Measurements from ENCODE around the gene PTCD2. TPM values are rescaled to one million over a fixed set of nuclear protein-coding genes. Genes with fewer than 3 reads are reported as not detected.

The PTCD2 gene
- total and polyA plus RNA-seq, 9 of the 15 experiments (the other 6 are each of a cell fraction or from before 2014, with no cell fraction given) = 11.9 to 28.5 (median 18.6) TPM

GRCh38 chr5:72363166-72363802, 43.1 kb downstream of the PTCD2 start (continued):
- no peak for TF ChIP-seq HES1 (IDR thresholded peaks at IDR 0.05; ENCODE audit: low read depth)
- TF ChIP-seq HBP1 (CRISPR knock-in tag; IDR thresholded peaks at IDR 0.05) = no peak

- intact Hi-C loops (cut with micrococcal nuclease) (no loop called here), in situ Hi-C loops (cut with MboI) (no loop called here)
- no peaks in the 10 kb centered on the region for H3K9me3 ChIP-seq (replicated peaks; ENCODE audit: control insufficient read depth, insufficient read depth, low read depth, low read length)
- no peak overlapping the region for H3K4me3 ChIP-seq
- no TSS peak for BruUV-seq (replicated peaks)
- no peak overlapping the region for H3K4me2 ChIP-seq (ENCODE audit: insufficient read depth, low read length)
- TF ChIP-seq ELF2 (CRISPR knock-in tag; IDR thresholded peaks at IDR 0.05) (no peak), IRF2 (CRISPR knock-in tag; IDR thresholded peaks at IDR 0.05) (no peak), ESRRA (IDR thresholded peaks at IDR 0.05; ENCODE audit: borderline replicate concordance, low read depth) (no peak), NCOA4 (IDR thresholded peaks at IDR 0.05; ENCODE audit: partially characterized antibody) (no peak), ERF (CRISPR knock-in tag; IDR thresholded peaks at IDR 0.05) (no peak), NR1H2 (CRISPR knock-in tag; IDR thresholded peaks at IDR 0.05) (no peak), ZNF609 (CRISPR knock-in tag; IDR thresholded peaks at IDR 0.05; ENCODE audit: borderline replicate concordance) (no peak), IRF1 (CRISPR knock-in tag; IDR thresholded peaks at IDR 0.05; ENCODE audit: borderline replicate concordance) (no peak)
- POLR2A ChIA-PET = interaction anchor here (0.8 kb wide), 1 partner anchor 365 kb away, joined by 4 read pairs; no protein-coding TSS in a partner anchor
- ATAC-seq (no peak), DNase-seq (ENCODE audit: extremely low read depth in 1 of 4, low spot score in 3 of 4) (no peak), FAIRE-seq (no peak)
- H3K27me3 ChIP-seq (ENCODE audit: control insufficient read depth in 2 of 2, insufficient read depth in 2 of 2, low read length in 2 of 2) = no peaks in the 10 kb centered on the region
- H3K27ac ChIP-seq (ENCODE audit: extremely low read depth, low read depth, low read length) = no peak overlapping the region
- no peaks in the 10 kb centered on the region for H3K79me2 ChIP-seq (ENCODE audit: control insufficient read depth, insufficient read depth, low read length)
- peaks cover 40% of the 10 kb centered on the region for H3K36me3 ChIP-seq (ENCODE audit: control insufficient read depth, insufficient read depth, low read length)
- H3K9me1 ChIP-seq (ENCODE audit: control insufficient read depth, insufficient read depth, low read length) = no peaks in the 10 kb centered on the region
- no peak overlapping the region for H3K9ac ChIP-seq (ENCODE audit: insufficient read depth in 1 of 2, low read depth in 2 of 2, low read length in 2 of 2)
- CTCF ChIA-PET (ENCODE audit: low intra/inter-chr PET ratio) = no interaction called here
- no peak overlapping the region for H2AFZ ChIP-seq (ENCODE audit: low read depth, low read length)
- 86% methylated on average over 1 of the region's 1 CpG for WGBS (ENCODE audit: insufficient coverage, low coverage, missing lambda C conversion rate)
- no peaks in the 10 kb centered on the region; a peak in 1 of 5 replicates for H3K4me1 ChIP-seq (replicated peaks in 1 of 2; ENCODE audit: control insufficient read depth in 2 of 2, insufficient read depth in 2 of 2, low read length in 2 of 2)
- no peaks in the 10 kb centered on the region for H4K20me1 ChIP-seq (replicated peaks; ENCODE audit: control insufficient read depth, insufficient read depth, low read length)
Measured at GRCh38 chr5:72364171-72364570, 44.0 kb downstream of the PTCD2 start.
